Effector memory CD8-positive, alpha-beta T cell (primary cell): ENCODE measurements around the gene EMP2.

Experiments
- ATAC-seq: fragments of 150-1000 bp; cut with Tn5 transposase; replicated peaks from 2 replicates; pipeline ENCODE4 v1.10.0; 2021; ENCODE audit warnings: mild to moderate bottlenecking, moderate library complexity
- DNase-seq, 3 experiments: peaks; one replicate each; pipeline ENCODE4 v3.0.0; 2021
- H3K27ac Mint-ChIP-seq, 2 donors: one replicate each; pipeline ENCODE4 v1.8.0; 2022; ENCODE audit warnings: mild to moderate bottlenecking in 2 of 2, mixed read lengths in 2 of 2, moderate library complexity in 2 of 2
- H3K27me3 Mint-ChIP-seq, 2 donors: one replicate each; pipeline ENCODE4 v1.8.0; 2022; ENCODE audit warnings: mixed read lengths in 2 of 2
- H3K36me3 Mint-ChIP-seq: one replicate; pipeline ENCODE4 v1.8.0; 2022; ENCODE audit warnings: mild to moderate bottlenecking, moderate library complexity, mixed read lengths; ENCODE audit not compliant: insufficient read depth
- H3K4me1 Mint-ChIP-seq, 2 donors: one replicate each; pipeline ENCODE4 v1.8.0; 2022; ENCODE audit warnings: low read depth in 2 of 2, mixed read lengths in 2 of 2
- H3K4me3 Mint-ChIP-seq, 2 donors: one replicate each; pipeline ENCODE4 v1.8.0; 2022; ENCODE audit warnings: mild to moderate bottlenecking in 2 of 2, mixed read lengths in 2 of 2, moderate library complexity in 2 of 2
- H3K9me3 Mint-ChIP-seq, 2 donors: one replicate each; pipeline ENCODE4 v1.8.0; 2022; ENCODE audit warnings: mixed read lengths in 2 of 2

The EMP2 gene

DNA sequence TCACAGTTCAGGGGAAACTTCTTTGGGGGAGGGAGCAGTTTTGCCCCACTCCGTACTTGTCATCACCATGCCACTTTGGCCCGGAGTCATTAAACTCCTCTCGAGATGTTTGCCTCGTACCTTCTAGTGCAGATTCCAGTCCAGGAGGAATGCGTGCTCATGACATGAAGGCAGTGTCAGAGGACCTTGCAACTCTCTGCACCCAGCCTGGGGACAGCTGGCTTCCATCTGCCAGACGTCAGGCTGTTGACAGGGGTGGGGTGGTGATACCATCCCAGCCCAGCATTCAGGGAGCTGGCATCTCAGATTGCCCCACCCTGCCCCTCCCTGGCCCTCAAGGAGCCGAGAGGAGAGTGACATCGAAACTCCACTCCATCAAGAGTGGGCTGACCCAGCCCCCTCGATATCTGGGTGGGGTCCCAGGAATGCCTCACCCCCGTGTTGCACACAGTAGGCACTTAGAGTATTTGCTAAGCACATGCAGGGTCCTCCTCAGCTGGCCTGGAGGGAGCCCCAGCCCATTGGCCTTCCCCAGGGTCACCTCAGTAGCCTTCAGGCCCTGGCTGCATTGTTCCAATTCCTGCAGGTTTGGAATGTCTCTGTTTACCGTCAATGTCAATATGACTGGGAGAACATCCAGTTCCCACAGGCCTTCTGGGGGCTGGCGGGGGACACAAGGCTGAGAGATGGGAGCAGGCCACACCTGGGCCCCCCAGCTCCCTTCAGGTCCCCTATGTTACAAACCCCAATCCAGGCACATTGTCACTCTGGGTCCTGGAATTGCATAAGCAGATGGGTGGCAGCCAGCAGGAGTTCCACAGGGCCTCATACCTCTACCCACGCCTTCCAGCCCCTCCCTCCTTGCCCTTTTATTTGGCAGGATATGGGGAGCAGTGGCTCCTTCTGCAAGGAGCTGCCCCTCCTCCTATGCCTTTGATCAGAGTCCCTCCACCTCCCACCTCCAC lies 21.3 kb upstream of the EMP2 start:
- no peaks in the 10 kb centered on the region for H3K9me3 Mint-ChIP-seq
- H3K36me3 Mint-ChIP-seq, result peaks cover 4% of the 10 kb centered on the region
- ATAC-seq (no peak), DNase-seq (no peak)
- no peak overlapping the region for H3K27ac Mint-ChIP-seq
- peaks cover 43 to 69% of the 10 kb centered on the region in 2 donors for H3K27me3 Mint-ChIP-seq
- H3K4me3 Mint-ChIP-seq, result no peak overlapping the region
- peaks cover 0 to 2% of the 10 kb centered on the region in 2 donors for H3K4me1 Mint-ChIP-seq

DNA sequence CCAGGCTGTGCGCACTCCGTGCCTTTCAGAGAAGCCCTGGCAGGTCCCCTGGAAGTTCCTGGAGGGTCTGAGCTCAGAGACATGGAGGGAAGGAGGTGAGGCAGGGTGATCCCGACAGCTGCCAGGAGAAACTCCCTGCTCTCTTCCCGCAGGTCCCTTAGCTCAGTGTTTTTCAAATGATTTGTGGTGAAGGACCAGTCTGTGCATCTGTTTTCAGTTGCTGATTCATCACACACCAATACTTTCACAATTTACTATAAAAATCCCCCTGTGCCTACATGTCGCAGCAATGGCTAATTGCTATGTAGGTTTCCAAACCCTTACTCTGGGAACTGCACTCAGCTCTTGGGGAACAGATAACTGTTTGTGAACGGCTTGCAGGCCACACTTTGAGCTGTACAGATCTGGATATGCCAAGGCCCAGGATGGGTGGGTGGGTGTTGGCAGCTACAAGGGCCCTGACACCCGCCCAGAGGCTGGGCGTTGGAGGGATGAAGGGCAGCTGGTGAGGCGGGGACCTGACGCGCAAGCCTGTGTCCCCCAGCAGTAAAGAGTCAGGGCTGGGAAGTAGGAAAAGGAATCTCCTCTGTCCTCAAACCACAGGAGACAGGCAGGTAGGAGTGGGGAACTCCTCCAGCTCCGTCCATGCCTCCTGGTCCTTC lies 20.5 kb upstream of the EMP2 start:
- no peak overlapping the region for H3K27ac Mint-ChIP-seq
- DNase-seq (no peak), ATAC-seq (no peak)
- peaks cover 0 to 2% of the 10 kb centered on the region in 2 donors for H3K4me1 Mint-ChIP-seq
- H3K4me3 Mint-ChIP-seq, result no peak overlapping the region
- H3K9me3 Mint-ChIP-seq, result no peaks in the 10 kb centered on the region
- H3K36me3 Mint-ChIP-seq, result peaks cover 4% of the 10 kb centered on the region
- peaks cover 35 to 69% of the 10 kb centered on the region in 2 donors for H3K27me3 Mint-ChIP-seq

DNA sequence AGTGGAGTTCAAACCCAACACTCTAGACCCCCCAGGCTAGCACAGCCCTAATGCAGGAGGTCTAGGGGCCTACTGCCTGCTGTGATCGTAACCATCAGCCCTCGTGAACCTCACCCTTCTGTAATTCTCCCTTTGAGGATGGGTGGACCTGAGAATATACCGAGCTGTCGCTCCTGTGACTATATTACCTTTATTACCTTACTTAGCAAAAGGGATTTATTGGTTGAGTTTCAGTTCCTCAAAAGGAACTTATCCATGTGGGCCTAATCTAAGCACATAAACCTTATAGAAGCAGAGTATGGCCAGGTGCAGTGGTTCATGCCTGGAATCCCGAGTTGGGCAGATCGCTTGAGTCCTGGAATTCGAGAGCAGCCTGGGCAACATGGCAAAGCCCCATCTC lies 19.2 kb upstream of the EMP2 start:
- H3K36me3 Mint-ChIP-seq, result peaks cover 4% of the 10 kb centered on the region
- peaks cover 0 to 2% of the 10 kb centered on the region in 2 donors for H3K4me1 Mint-ChIP-seq
- H3K27ac Mint-ChIP-seq, result no peak overlapping the region
- H3K4me3 Mint-ChIP-seq, result no peak overlapping the region
- H3K27me3 Mint-ChIP-seq, result peaks cover 32 to 72% of the 10 kb centered on the region in 2 donors
- no peaks in the 10 kb centered on the region for H3K9me3 Mint-ChIP-seq
- DNase-seq (no peak), ATAC-seq (no peak)

DNA sequence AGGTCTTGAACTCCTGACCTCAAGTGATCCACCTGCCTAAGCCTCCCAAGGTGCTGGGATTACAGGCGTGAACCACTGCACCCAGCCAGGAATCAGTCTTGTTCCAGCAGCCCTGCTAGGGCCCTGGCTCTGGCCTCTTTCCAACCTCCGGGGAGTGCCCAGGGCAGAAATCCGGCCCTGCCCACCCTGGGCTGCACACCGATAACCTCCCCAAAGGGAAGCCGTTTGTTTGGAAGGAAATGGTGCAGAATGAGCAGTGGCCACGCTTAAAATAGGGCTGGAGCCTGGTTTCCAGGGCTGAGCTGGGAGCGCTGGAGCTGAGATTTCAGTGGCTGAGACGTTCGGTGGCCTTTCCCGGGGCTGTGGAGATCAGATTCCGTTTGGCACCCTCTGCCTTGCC lies 17.8 kb upstream of the EMP2 start:
- Mint-ChIP-seq H3K27me3 (peaks cover 31 to 61% of the 10 kb centered on the region in 2 donors), H3K9me3 (no peaks in the 10 kb centered on the region), H3K27ac (no peak overlapping the region), H3K4me3 (no peak overlapping the region), H3K36me3 (no peaks in the 10 kb centered on the region), H3K4me1 (peaks cover 0 to 2% of the 10 kb centered on the region in 2 donors)
- no peak for DNase-seq
- ATAC-seq, result no peak

DNA sequence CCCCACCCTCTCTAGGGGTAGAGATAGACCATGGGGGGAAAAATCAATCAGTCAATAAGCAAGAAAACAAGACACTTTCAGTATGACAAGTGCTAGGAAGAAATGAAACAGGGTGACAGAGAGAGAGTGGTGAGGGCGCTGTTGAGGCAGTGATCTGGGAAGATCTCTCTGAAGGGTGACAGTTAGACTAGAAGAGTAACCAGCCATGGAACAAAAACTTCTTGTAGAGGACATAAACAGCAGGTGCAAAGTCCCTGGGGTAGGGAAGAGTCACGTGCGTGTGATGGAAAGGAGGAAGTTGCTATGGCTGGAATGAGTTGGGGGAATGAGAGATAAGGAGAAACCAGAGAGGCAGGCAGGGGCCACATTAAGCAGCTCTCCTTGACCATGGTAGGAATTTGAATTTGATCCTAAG lies 16.8 kb upstream of the EMP2 start:
- no peaks in the 10 kb centered on the region for H3K36me3 Mint-ChIP-seq
- H3K4me3 Mint-ChIP-seq, result no peak overlapping the region
- no peak overlapping the region for H3K27ac Mint-ChIP-seq

DNA sequence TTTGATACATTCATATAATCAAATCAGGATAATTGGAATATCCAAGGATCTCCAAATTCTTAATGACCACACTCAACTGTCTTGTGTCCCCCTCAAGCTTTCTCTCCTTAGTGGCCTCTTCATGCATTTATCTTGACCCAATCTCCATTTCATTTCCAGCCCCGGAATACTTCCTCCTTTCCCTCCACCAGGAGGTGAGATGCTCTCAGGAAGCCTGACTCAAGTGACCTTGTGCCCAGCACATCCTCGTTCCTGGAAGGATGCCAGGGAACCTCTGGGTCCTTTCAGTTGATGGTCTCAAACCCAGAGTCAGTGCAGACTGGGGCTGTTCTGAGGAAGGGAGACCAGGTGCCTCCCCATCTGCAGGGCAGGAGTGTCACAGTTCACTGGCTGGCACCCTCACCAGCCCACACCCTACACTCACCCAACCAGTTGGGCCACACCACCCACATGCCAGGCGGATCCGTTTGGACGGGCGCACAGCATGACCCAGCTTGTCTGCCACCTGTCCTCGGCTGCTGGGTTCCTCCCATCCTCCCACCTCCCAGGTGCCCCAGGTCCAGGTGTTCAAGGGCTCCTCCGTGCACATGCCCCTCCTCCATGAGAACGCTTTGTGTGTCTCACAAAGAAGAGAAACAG lies 14.0 kb upstream of the EMP2 start:
- Mint-ChIP-seq H3K4me1 (peaks cover 0 to 2% of the 10 kb centered on the region in 2 donors), H3K27me3 (peaks cover 13 to 52% of the 10 kb centered on the region in 2 donors), H3K36me3 (no peaks in the 10 kb centered on the region), H3K27ac (no peak overlapping the region), H3K9me3 (no peaks in the 10 kb centered on the region), H3K4me3 (no peak overlapping the region)
- ATAC-seq, result no peak
- DNase-seq, result no peak

More for the DNA sequence above, 16.8 kb upstream of the EMP2 start:
- no peak for DNase-seq
- H3K9me3 Mint-ChIP-seq, result no peaks in the 10 kb centered on the region
- H3K4me1 Mint-ChIP-seq, result peaks cover 0 to 2% of the 10 kb centered on the region in 2 donors
- H3K27me3 Mint-ChIP-seq, result peaks cover 23 to 52% of the 10 kb centered on the region in 2 donors
- no peak for ATAC-seq

DNA sequence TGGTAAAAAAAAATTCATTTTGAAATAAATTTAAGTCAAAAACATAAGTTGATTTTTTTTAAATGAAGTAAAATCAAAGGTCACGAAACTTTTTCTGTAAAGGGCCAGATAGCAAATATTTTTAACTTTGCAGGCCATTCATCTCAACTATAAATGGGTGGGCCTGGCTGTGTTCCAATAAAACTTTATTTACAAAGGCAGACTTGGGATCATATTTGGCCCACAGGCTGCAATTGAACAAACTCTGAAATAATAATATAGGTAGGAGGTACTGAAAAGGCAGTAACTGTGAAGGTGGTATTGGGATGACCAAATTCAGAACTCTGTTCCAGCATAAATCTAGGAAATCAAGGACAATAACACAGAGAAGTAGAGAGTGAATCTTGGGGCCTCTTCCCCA lies 12.2 kb upstream of the EMP2 start:
- H3K27ac Mint-ChIP-seq, result no peak overlapping the region
- no peaks in the 10 kb centered on the region for H3K36me3 Mint-ChIP-seq
- peaks cover 27 to 60% of the 10 kb centered on the region in 2 donors for H3K27me3 Mint-ChIP-seq
- peaks cover 0 to 2% of the 10 kb centered on the region in 2 donors for H3K4me1 Mint-ChIP-seq
- no peak for ATAC-seq
- no peak overlapping the region for H3K4me3 Mint-ChIP-seq
- H3K9me3 Mint-ChIP-seq, result no peaks in the 10 kb centered on the region
- no peak for DNase-seq

DNA sequence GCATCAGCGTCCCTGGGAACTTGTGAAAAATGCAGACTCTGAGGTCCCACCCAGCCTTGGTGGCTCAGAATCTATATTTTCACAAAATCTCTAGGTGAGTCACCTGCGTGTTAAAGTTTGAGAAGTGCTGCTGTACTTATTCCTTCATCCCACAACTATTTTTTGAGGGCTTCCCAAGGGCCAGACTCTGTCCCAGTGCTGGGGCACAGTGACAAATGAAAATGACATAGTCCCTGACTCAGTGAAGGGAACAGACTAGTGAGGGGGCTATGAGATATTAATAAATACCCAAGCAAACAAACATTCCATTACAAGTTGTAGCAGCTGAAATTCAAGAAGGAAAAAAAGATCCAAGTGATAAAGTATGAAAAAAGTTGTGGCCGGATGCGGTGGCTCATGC lies 9.9 kb upstream of the EMP2 start:
- Mint-ChIP-seq H3K9me3 (no peaks in the 10 kb centered on the region), H3K27ac (no peak overlapping the region), H3K27me3 (peaks cover 32 to 60% of the 10 kb centered on the region in 2 donors), H3K4me3 (no peak overlapping the region), H3K4me1 (no peaks in the 10 kb centered on the region), H3K36me3 (no peaks in the 10 kb centered on the region)
- ATAC-seq, result no peak
- no peak for DNase-seq

DNA sequence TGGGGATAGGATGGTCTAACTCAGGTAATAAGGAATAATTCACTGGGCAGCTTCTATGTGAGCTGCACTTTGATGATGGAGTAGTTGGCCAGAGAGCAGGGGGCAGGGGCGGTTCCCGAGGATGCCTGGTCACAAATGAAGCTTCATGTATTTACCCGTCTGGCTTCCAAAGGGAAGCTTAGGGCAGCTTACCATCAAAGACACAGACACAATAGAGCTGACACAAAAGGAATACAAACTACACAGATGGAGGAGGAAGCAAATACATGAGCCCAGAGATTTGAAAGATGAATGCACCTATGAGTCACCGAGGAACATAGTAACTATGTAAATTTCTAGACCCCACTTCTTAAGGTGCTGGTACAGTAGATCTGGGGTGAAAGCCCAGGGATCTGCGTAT lies 8.7 kb upstream of the EMP2 start:
- DNase-seq (no peak), ATAC-seq (no peak)
- Mint-ChIP-seq H3K27ac (no peak overlapping the region), H3K4me1 (no peaks in the 10 kb centered on the region), H3K4me3 (no peak overlapping the region), H3K27me3 (peaks cover 36 to 72% of the 10 kb centered on the region in 2 donors), H3K36me3 (no peaks in the 10 kb centered on the region), H3K9me3 (no peaks in the 10 kb centered on the region)

DNA sequence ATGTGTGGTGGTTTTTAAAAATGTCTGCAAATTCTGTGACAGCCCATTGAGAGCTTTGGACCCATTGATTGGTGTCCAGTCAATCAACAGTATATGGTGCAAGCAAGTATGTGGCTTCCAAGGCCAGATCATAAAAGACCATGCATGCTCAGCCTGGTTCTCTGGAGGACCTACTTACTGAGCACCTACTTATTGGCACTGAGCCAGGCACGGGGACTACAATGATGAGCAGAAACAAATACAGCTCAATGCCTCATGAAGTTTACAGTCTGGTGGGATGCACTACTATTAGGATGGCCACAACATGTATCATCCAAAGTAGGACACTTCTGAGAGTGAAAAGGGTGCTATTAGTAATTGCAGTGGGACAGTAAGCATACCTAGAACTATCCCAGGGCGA lies 7.2 kb upstream of the EMP2 start:
- Mint-ChIP-seq H3K27me3 (peaks cover 51 to 87% of the 10 kb centered on the region in 2 donors), H3K4me3 (no peak overlapping the region), H3K27ac (no peak overlapping the region), H3K4me1 (no peaks in the 10 kb centered on the region), H3K9me3 (no peaks in the 10 kb centered on the region), H3K36me3 (no peaks in the 10 kb centered on the region)
- ATAC-seq (no peak), DNase-seq (no peak)

DNA sequence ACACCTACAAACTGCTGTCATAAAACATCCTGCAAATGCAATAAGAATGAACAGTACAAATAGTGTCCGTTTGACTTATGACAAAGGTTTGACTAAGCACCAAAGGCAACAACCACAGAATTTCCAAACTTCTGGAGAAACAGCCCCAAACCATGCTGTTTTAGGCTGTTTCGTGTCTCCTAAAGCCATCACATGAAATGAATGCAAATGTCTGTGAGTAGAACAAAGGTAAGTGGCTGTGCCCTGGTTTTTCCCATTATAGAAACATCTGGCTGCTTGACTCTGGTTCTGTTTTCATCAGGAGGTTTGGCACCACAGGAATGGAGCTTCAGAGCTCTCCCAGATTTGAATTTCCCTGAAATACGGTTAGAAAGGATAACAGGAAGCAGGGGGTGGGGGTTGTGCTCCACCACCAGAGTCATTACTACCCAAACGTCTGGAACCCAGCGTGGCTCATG lies 4.6 kb upstream of the EMP2 start:
- no peaks in the 10 kb centered on the region for H3K9me3 Mint-ChIP-seq
- ATAC-seq (no peak), DNase-seq (no peak)
- no peaks in the 10 kb centered on the region for H3K36me3 Mint-ChIP-seq
- H3K4me3 Mint-ChIP-seq, result no peak overlapping the region
- H3K27me3 Mint-ChIP-seq, result peaks cover 66 to 98% of the 10 kb centered on the region in 2 donors
- H3K27ac Mint-ChIP-seq, result no peak overlapping the region
- peaks cover 0 to 2% of the 10 kb centered on the region in 2 donors for H3K4me1 Mint-ChIP-seq

DNA sequence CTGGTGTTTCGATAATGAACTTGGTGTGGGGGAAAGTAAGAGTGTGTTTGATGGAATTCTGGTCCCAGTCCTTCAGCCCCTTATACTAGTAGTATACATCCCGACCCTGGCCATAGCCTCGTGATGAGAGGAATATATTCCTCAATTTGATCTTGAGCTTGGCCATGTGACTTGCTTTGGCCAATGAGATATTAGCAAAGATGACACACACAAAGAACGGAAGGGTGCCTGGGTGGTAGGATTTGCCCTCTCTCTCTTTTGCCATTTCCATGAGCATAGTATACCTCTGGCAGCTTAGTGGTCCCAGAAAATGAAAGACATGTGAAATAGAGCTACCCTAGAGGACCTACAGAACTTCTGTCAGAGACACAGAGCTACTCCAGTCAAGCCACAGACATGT lies 2.9 kb upstream of the EMP2 start:
- ATAC-seq (no peak), DNase-seq (no peak)
- Mint-ChIP-seq H3K4me1 (peaks cover 0 to 3% of the 10 kb centered on the region in 2 donors), H3K4me3 (no peak overlapping the region), H3K27me3 (peaks cover 67 to 98% of the 10 kb centered on the region in 2 donors), H3K27ac (no peak overlapping the region), H3K9me3 (no peaks in the 10 kb centered on the region), H3K36me3 (no peaks in the 10 kb centered on the region)

DNA sequence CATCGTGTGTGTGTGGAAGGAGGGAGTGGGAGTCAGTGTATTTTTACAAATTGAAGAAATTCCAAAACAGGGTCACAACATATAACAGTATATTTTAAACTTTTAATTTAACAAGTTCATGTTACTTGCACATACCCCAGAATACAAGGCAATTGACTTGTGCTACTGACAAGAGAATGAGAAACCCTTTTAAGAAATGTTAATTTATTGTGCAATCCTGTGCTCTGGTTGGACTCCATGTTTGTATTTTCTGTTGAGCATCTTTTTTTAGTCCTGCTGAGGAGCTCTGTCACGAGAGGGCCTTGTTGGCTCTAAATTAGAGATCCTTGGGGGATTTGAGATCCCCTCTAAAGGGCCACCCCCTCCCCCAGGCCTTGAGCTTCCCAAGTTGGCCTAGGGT lies 1.1 kb upstream of the EMP2 start:
- H3K27me3 Mint-ChIP-seq, result peaks cover 73 to 98% of the 10 kb centered on the region in 2 donors
- peaks cover 0 to 3% of the 10 kb centered on the region in 2 donors for H3K4me1 Mint-ChIP-seq
- no peaks in the 10 kb centered on the region for H3K9me3 Mint-ChIP-seq
- H3K36me3 Mint-ChIP-seq, result no peaks in the 10 kb centered on the region
- H3K27ac Mint-ChIP-seq, result no peak overlapping the region
- ATAC-seq, result no peak
- no peak for DNase-seq
- no peak overlapping the region for H3K4me3 Mint-ChIP-seq
